ENCODE data around the gene RGS7. TPM values are rescaled to one million over a fixed set of nuclear protein-coding genes. Genes with fewer than 3 reads are reported as not detected.

RGS7 gene
- total and polyA plus RNA-seq, 2 of the 4 experiments (the other 2 are of a cell fraction), result 0.58 to 0.72 TPM

DNA sequence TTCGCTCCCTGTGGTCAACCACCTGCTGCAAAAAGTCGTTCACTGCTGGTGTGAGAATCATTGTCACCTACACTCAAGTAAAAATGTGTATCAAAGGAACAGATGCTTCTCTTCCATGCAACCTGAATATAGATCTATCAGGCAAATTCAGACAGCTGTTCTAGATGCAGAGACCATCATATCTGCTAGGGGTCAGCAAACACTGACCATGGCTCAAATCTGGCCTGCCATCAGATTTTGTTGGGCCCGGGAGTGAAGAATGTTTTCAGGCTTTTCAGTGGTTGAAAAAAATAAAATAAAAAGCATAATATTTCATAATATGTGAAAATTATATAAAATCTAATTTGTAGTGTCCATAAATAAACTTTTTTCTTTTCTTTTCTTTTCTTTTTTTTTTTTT is 199.6 kb downstream of the RGS7 start:
- H3K23ac ChIP-seq (ENCODE audit: low read depth, low read length), result no peak overlapping the region
- H3K79me1 ChIP-seq (ENCODE audit: low read depth in 1 of 2, low read length in 2 of 2), result no peaks in the 10 kb centered on the region
- no peaks in the 10 kb centered on the region for H3K9me1 ChIP-seq (ENCODE audit: insufficient read depth, low read length)
- no CpG with 5 or more reads among the region's 3 CpGs for WGBS, 2 experiments (ENCODE audit: extremely low coverage in 2 of 2, insufficient read length in 1 of 2)
- H4K20me1 ChIP-seq (ENCODE audit: insufficient read depth, low read length), result no peaks in the 10 kb centered on the region
- H3K4me3 ChIP-seq (ENCODE audit: insufficient read depth, low read depth, low read length), result no peak overlapping the region
- H3K36me3 ChIP-seq (ENCODE audit: control insufficient read depth, insufficient read depth, low read length), result no peaks in the 10 kb centered on the region
- H3K18ac ChIP-seq (ENCODE audit: low read depth, low read length), result no peak overlapping the region
- H3K9ac ChIP-seq (ENCODE audit: low read depth, low read length), result no peak overlapping the region
- H3K56ac ChIP-seq (ENCODE audit: extremely low read depth, insufficient read depth, low read length), result no peak overlapping the region
- dilution Hi-C loops (cut with HindIII; ENCODE audit: low sequenced_read_pairs, unreplicated experiment), result no loop called here
- no peak overlapping the region for H3K14ac ChIP-seq (replicated peaks; ENCODE audit: low read depth, low read length)
- no peak overlapping the region for H4K8ac ChIP-seq (ENCODE audit: low read depth in 2 of 2, low read length in 2 of 2)
- ATAC-seq (ENCODE audit: low read depth) (no peak), DNase-seq (no peak)
- TF ChIP-seq MAZ (IDR thresholded peaks at IDR 0.05; ENCODE audit: borderline replicate concordance, low read depth, low read length) (no peak), RCOR1 (IDR thresholded peaks at IDR 0.05; ENCODE audit: insufficient replicate concordance, low read length) (no peak), SMC3 (IDR thresholded peaks at IDR 0.05; ENCODE audit: low read depth, low read length) (no peak), FOS (IDR thresholded peaks at IDR 0.05; ENCODE audit: low read depth, low read length) (no peak), POLR2A (IDR thresholded peaks at IDR 0.05; ENCODE audit: low read depth, low read length) (no peak), CEBPB (IDR thresholded peaks at IDR 0.05; ENCODE audit: low read depth, low read length) (no peak), MXI1 (IDR thresholded peaks at IDR 0.05; ENCODE audit: borderline replicate concordance, low read depth, low read length) (no peak), CHD1 (IDR thresholded peaks at IDR 0.05; ENCODE audit: low read depth, low read length) (no peak)
- TF ChIP-seq, protein P1, sequence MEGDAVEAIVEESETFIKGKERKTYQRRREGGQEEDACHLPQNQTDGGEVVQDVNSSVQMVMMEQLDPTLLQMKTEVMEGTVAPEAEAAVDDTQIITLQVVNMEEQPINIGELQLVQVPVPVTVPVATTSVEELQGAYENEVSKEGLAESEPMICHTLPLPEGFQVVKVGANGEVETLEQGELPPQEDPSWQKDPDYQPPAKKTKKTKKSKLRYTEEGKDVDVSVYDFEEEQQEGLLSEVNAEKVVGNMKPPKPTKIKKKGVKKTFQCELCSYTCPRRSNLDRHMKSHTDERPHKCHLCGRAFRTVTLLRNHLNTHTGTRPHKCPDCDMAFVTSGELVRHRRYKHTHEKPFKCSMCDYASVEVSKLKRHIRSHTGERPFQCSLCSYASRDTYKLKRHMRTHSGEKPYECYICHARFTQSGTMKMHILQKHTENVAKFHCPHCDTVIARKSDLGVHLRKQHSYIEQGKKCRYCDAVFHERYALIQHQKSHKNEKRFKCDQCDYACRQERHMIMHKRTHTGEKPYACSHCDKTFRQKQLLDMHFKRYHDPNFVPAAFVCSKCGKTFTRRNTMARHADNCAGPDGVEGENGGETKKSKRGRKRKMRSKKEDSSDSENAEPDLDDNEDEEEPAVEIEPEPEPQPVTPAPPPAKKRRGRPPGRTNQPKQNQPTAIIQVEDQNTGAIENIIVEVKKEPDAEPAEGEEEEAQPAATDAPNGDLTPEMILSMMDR (conservative IDR thresholded peaks at IDR 0.05; ENCODE audit: low read depth, low read length), result no peak
- TF ChIP-seq, protein P2, sequence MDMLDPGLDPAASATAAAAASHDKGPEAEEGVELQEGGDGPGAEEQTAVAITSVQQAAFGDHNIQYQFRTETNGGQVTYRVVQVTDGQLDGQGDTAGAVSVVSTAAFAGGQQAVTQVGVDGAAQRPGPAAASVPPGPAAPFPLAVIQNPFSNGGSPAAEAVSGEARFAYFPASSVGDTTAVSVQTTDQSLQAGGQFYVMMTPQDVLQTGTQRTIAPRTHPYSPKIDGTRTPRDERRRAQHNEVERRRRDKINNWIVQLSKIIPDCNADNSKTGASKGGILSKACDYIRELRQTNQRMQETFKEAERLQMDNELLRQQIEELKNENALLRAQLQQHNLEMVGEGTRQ (IDR thresholded peaks at IDR 0.05; ENCODE audit: low read depth, low read length), result no peak
- no peaks in the 10 kb centered on the region for H3K27me3 ChIP-seq (ENCODE audit: control insufficient read depth, insufficient read depth, low read length)
- H3K4me1 ChIP-seq (ENCODE audit: control insufficient read depth, insufficient read depth, low read length), result no peaks in the 10 kb centered on the region
- no peak overlapping the region for H2AK9ac ChIP-seq (replicated peaks; ENCODE audit: low read depth, low read length, poor library complexity)
- no peak overlapping the region for H2BK15ac ChIP-seq (ENCODE audit: low read depth, low read length)
- H2BK120ac ChIP-seq (ENCODE audit: low read depth, low read length), result no peak overlapping the region
- no peak overlapping the region for H4K5ac ChIP-seq (ENCODE audit: low read depth, low read length)
- no peak overlapping the region for H3K4me2 ChIP-seq (ENCODE audit: low read depth, low read length)
- in situ Hi-C loops (cut with MboI; ENCODE audit: low sequenced_read_pairs), result no loop called here
- H3K4ac ChIP-seq (ENCODE audit: low read depth, low read length), result no peak overlapping the region
- intact Hi-C loops (cut with micrococcal nuclease), result no loop called here
- ChIA-PET CTCF (interaction anchor here (0.7 kb wide), 1 partner anchor 923 kb away, joined by 3 read pairs; no protein-coding TSS in a partner anchor), POLR2A (ENCODE audit: unreplicated experiment) (no interaction called here)
- peaks cover 13% of the 10 kb centered on the region for H3K9me3 ChIP-seq (ENCODE audit: control insufficient read depth, insufficient read depth, low read length)
- BruUV-seq (replicated peaks), result no TSS peak
- H2BK20ac ChIP-seq (ENCODE audit: low read depth, low read length), result no peak overlapping the region
- H4K91ac ChIP-seq (ENCODE audit: insufficient read depth, low read depth, low read length), result no peak overlapping the region
- no peak overlapping the region for H2AK5ac ChIP-seq (ENCODE audit: low read depth, low read length)
- no peak overlapping the region for H2BK5ac ChIP-seq (ENCODE audit: low read depth, low read length, poor library complexity, severe bottlenecking)
- H3K27ac ChIP-seq (ENCODE audit: insufficient read depth, low read length), result no peak overlapping the region
- no peak overlapping the region for H2AFZ ChIP-seq (replicated peaks; ENCODE audit: low read length, poor library complexity)

Measured in IMR-90 (cell line).